GM03348 (cell line): ENCODE results near the gene TRIM73.
"Not testable (repeated sequence)": the region's sequence is repeated elsewhere in the genome, so short reads cannot be mapped to it uniquely, and the experiment has no call there.

Experiments used
- DNase-seq: peaks from one replicate; pipeline ENCODE4 v3.0.0; 2012; ENCODE audit warnings: low spot score

TRIM73 gene

DNA sequence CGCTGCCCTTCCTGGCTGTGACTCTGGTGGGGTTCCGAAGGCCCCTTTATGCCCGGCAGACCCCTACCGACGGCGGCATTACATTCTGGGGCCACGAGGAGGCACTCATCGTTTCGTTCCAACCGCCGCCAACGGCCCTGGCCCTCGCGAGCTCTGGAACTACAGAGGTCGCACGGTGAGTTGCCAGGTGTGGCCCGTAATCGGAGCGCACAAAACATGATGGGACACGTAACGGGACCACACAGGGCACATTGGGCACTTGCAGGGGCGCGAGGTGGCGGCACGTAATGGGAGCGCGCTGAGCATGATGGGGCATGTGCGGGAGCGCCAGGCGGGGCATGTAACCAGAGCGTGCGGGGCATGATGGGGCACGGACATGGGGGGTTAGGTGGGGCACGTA, at the start of gene TRIM73:
Gene TRIM73 (plus strand): TSS at position 301 of the 400 bp plus-strand sequence. CDS start 3,305 bp downstream, outside the sequence.
- DNase-seq, result not testable (repeated sequence)

DNA sequence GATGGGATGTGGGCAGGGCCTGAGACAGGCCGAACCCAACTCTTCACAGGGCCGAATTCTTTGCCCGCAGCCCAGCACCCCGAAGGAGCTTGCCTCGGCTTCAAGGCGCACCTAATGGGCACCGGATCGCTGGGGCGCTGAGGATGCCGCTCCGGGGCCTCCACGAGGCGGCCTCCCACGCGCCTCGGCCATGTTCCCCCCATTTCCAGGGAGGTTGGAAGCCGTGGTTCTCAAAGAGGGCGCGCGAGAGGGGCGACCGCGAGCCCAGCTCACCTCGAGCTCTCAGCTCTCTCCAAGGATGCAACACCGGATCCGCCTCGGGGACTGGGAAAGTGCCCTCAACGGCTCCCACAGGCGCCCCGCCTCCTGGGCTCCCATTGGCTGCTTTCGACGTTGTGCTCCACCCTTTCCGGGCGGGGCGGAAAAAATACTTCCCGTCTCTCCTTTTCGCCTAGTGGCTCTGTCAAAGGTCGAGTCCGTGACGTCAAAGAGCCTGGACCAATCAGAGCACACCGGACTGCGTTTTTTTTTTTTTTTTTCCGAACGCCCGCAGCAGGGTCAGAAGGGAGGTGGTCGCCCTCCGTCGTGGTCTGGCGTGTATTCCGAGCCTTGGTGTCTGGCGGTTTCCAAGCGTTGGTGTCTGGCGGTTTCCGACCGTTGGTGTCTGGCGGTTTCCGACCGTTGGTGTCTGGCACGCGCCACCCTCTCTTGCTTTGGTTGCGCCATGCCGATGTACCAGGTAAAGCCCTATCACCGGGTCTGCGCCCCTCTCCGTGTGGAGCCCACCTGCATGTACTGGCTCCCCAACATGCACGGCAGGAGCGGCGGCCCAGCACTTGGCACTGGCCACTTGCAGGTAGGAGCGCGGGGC, 36.5 kb upstream of the TRIM73 start:
- DNase-seq, result not testable (repeated sequence)

DNA sequence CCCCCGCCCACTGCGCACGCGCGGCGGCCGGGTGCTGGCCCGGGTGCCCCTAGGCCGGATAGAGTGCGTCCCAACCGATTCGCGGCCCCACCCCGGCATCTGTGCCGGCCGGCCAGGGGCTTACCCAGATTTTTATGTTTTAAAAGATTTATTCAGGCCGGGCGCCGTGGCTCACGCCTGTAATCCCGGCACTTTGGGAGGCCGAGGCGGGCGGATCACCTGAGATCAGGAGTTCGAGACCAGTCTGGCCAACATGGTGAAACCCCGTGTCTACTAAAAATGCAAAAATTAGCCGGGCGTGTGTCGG, 35.9 kb upstream of the TRIM73 start:
- not testable (repeated sequence) for DNase-seq

DNA sequence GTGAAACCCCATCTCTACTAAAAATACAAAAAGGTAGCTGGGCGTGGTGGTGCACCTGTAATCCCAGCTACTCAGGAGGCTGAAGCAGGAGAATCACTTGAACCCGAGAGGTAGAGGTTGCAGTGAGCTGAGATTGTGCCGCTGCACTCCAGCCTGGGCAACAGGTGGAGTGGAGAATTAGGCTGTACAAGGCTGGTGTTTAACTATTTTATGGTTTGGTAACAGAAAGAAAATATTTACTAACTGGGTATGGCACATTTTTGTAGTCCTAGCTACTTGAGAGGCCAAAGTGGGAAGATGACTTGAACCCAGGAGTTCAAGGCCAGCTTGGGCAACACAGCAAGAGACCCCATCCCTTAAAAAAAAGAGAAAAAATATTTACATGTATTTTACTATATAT, 31.4 kb upstream of the TRIM73 start:
- not testable (repeated sequence) for DNase-seq

DNA sequence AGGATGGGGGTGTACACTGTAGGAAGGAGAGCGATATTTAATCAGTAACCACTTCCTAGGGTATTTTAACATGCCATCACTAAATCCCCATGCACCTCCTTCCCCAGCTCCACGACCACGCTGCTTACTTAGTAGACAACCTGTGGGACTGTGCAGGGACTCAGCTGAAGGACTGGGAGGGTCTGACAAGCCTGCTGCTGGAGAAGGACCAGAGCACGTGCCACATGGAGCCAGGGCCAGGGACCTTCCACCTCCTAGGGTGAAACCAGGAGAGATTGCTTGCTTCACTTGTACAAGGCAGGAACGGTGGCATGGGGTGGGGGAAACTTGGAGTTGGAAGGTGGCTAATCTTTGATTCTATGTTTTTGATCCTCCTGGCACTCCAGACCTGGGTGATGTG, 28.8 kb upstream of the TRIM73 start:
- not testable (repeated sequence) for DNase-seq

DNA sequence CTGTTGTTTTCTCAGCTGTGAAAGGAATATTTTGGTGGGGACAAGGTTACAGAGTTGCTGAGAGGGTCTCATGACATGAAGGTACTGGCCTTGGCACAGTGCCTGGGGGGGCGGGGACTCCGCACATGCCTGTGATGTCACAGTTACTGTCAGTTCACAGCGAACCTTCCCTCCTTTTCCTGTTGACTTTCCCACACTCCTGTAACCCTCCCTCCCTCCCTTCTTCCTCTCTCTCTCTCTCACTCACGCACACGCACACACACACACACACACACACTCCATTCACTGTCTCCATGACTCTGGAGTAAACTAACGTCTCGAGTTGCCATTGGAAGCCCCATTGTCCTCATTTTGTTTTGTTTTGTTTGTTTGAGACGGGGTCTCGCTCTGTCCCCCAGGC, 28.1 kb upstream of the TRIM73 start:
- not testable (repeated sequence) for DNase-seq

DNA sequence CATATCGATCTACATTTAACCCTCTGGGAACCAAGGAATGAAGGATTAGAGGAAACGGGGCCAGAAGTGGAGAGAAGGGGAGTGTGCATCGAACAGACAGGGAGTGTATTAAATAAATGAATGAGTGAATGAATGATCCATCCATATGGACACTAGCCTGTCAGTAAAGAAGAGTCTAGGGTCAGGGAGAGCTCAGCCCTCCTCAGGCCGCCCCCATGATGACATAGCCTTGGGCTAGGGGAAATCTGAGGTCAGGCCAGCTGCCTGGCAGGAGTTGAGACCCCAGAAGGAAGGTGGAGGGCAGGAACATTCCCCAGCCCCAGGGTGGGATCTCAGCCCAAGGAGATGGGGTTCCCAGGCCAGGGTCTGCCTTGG, 21.3 kb upstream of the TRIM73 start:
- not testable (repeated sequence) for DNase-seq

DNA sequence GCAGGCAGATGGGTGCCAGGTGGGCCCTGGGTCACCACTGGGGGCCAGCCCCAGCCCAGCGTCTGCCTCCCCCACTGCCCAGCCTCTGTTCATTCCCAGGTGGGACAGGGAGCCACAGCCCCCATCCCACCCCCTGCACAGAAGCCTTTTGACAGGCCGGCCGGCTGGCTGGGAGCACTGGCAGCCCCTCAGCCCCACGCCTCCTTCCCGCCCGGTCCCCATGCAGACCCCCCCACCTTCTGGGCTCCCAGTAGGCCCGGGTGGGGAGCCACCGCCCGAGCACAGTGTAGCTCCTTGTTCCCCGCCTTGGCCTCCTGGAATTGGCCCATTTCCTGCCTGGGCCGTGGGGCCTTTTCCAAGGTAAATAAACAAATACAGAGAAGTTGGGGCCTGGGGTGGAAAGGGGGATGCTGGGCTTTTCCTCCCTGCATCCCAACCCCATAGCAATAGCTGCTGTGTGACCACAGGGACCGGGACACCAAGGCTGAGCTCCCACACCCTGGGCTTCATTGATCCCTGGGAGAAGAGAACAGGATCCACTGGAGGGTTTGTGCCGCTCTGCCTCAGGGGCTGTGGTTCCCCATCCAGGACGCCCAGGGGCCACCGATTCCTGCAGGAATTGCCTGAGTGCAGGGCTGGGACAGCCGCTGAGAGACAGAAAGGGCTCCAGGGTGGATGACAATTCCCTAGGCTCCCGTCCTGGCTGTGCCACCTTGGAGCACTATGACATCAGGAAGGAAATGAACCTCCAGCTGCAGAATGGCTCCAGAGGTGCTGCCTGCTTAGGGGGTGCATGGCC, 20.7 kb upstream of the TRIM73 start:
- DNase-seq, result not testable (repeated sequence)

DNA sequence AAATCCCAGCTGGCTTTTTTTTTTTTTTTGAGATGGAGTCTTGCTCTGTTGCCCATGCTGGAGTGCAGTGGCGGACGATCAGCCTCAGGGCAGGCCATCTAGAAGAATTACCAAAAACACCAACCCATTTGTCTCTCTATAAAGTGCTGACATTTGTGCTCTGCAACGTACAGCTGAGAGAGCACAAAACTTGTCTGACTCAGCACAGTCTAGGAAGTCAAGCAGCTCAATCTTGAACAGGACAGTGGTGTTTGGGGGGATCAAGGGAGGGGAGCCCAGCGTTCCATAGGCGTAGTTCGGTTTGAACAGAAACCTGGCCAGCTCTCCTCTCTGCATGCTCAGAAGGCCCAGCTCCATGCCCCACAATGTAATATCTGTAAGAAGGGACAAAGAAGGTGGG, 2.2 kb upstream of the TRIM73 start:
- DNase-seq, result not testable (repeated sequence)

DNA sequence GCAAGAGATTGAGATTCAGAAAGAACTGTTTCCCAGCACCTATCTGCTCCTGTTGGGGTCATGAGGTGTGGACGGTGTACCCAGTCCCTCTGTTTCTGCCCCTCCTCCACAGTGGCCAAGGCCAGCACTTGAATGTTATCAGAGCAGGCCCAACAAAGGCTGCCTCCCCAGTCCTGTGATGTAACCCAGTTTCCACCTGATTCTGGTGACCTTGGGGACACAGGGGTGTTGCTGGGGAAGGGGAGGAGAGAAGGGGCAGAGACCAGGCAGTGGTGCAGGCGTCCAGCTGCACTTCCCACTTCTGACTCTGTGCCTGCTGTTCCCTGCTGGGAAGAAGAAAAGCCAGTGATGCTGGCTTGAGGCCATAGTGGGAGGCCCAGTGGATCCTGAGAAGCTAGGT, 2.4 kb downstream of the TRIM73 start:
- DNase-seq, result not testable (repeated sequence)

DNA sequence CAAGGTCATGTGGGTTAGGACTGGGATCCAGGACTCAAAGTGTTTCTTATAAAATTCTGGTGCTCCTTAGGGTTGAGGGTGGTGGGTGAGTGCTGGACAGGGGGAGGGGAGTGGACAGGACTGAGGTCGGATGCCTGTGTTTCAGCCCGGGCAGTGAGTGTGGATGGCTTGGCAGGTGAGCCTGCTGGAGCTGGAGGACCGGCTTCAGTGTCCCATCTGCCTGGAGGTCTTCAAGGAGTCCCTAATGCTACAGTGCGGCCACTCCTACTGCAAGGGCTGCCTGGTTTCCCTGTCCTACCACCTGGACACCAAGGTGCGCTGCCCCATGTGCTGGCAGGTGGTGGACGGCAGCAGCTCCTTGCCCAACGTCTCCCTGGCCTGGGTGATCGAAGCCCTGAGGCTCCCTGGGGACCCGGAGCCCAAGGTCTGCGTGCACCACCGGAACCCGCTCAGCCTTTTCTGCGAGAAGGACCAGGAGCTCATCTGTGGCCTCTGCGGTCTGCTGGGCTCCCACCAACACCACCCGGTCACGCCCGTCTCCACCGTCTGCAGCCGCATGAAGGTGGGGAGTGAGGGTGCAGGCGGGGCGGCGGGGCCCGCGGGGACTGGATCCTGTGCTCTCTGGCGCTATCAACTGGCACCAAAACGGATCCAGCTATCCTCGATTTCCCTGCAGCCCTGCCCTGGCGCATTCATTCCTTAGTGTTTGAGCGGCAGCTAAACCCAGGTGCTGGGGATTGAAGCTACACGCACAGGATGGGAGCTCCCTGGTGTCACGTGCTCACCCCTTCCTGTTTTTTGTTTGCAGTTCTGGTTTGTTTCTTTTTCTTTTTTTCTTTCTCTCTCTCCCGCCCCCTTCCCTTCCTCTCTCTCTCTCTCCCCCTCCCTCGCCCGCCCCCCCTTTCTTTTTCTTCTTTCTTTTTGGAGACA, 3.6 kb downstream of the TRIM73 start:
- DNase-seq, result not testable (repeated sequence)

DNA sequence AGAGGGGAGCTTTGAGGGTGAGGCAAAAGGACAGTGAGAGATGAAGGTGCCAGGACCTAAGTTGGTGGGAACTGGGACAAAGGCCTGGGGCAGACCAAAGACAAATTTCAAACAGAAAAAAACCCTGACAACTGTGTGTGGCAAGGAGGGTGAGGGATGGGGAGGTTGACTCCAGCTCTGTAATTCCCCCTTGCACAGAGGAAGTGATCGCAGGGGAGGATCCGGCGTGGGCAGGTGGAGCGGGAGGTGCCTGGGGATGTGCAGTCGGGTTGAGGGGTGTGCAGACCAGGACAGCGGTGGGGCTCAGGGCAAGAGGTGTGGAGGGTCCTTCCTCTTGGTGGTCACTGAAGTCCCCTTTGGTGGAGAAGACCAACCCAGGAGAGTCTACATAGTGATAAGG, 5.1 kb downstream of the TRIM73 start:
- DNase-seq, result not testable (repeated sequence)

DNA sequence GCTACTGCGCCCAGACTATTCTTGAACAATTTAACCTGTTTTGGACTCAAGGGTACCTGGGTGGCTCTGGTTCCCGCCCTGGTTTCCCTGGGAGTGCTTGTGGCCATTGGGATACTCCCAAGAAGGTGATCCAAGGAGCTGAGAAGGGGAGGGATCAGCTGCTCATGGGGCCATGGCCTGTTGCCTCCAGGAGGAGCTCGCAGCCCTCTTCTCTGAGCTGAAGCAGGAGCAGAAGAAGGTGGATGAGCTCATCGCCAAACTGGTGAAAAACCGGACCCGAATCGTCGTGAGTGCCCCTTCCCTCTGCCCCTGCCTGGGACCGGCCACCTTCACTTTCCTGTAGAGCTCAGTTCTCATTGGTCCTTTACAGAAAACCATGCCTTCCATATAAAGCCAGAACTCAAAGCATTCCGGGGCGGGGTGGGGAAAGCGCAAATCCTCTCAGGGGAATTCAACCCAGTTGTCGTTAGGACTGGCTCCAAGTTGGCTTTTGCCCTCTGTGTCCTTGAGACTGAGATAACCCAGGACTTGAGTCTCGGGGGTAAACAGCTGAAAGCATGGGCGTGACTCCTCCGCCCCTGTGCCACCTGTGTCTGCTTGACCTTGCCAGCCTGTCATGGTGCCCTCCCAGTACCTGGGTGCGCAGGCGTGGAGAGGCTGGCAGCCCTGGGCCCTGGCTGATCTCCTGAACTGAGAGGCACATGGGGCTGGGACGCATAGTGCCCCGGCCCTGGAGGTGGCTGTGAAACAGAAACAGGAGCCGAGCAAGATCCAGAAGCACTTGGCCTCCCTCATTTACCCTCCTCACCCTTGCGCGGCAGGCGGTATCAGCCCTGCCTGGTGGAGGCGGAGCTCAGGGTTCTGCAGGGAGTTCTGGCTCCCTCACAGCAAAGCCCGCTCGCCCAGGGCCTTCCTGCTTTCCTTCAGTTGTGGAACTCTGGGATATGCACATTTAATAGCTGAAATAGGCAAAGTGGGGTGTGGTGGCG, 8.3 kb downstream of the TRIM73 start:
- not testable (repeated sequence) for DNase-seq

DNA sequence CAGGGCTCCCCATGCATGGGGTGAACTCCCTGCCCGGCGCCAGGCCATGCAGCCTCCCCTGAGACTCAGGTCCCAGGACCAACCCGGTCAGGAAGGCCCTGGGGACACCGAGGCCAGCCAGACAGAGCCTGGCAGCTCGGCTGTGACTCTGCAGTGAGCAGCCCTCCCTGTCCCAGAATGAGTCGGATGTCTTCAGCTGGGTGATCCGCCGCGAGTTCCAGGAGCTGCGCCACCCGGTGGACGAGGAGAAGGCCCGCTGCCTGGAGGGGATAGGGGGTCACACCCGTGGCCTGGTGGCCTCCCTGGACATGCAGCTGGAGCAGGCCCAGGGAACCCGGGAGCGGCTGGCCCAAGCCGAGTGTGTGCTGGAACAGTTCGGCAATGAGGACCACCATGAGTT, 9.2 kb downstream of the TRIM73 start:
- DNase-seq, result not testable (repeated sequence)

DNA sequence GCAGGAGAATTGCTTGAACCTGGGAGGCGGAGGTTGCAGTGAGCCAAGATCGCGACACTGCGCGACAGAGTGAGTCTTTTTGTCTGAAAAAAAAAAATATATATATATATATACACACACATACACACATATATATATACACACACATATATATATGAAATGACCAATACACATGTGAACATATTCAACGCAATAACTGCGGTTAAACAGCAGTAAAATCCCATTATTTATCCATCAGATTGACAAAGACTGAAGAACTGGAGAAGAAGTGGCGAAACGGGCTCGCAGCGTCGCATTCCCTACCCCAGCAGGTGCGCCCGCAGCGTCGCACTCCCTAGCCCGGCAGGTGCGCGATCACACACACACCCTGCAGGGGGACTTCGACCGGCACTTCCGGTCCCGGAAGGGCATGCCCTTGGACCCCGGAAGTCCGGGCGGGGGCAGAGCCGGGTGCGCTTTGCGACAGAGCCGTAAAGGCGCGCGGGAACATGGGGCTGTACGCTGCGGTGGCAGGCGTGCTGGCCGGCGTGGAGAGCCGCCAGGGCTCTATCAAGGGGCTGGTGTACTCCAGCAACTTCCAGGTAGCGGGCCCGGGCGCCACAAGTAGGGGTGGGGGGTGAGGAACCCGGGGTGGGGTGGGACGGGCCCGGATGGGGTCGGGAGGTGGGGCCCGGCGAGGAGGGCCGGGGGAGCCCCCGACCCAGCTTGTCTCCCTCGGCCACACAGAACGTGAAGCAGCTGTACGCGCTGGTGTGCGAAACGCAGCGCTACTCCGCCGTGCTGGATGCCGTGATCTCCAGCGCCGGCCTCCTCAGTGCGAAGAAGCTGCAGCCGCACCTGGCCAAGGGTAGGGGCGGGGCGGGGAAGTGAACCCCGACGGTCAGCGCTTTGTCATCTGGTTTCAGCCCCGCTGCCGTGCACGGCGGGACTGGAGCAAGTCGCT, 14.7 kb downstream of the TRIM73 start:
- not testable (repeated sequence) for DNase-seq

DNA sequence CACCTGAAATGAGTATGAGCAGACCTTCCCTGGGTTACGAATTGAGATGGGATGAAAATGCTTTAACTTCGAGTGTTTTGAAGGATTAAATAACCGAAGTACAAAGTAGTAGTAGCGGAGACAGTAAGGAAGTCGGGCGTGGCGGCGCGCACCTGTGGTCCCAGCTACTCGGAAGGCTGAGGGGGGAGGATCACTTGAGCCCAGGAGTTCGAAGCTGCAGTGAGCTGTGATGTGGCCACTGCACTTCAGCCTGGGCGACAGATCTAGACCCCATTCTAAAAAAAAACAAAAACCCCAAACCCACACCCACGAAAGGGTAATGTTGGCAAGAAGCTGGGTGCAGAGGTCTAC, 15.4 kb downstream of the TRIM73 start:
- not testable (repeated sequence) for DNase-seq

DNA sequence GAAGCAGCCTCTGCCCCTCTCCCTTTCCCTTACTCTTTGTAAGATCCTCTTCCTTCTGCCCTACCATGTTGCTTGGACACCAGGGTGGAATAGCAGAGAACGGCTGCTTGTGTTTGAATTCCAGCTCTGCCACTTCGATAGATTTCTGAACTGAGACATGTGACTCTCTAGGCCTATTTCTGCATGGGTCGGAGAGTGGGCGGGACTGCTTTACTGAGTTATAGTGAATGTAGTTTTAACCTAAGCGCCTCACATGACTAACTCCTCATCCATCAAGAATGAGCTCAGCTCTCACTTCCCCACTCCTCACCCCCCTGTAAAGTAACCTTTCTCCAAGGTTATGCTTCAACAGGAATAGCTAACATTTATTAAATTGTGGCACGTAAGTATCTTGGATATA, 18.8 kb downstream of the TRIM73 start:
- not testable (repeated sequence) for DNase-seq

DNA sequence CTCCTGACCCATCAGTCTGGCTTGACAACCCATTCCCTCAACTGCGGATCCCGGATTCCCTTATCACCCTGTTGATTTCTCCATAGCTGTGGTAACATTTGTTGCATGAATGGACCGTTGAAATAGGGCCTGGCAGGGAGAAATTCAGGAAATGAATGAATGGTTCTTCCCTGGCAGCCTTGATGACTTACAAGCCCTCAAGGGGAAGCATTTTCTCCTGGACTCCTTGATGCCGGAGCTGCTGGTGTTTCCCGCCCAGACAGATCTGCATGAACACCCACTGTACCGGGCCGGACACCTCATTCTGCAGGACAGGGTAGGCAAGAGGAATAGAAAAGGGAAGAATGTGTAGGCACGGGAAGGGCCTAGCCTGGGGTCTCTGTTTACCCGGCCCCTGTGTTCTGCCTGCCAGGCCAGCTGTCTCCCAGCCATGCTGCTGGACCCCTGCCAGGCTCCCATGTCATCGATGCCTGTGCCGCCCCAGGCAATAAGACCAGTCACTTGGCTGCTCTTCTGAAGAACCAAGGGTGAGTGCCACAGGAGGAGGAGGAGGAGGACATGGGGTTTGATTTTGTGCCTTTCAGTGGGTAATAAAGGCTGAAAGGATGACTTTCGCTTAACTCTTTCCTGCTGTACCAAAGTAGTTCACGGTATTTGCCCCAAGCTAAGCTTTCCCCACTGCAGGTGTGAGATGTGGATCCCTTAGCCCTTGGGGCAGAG, 19.4 kb downstream of the TRIM73 start:
- not testable (repeated sequence) for DNase-seq

DNA sequence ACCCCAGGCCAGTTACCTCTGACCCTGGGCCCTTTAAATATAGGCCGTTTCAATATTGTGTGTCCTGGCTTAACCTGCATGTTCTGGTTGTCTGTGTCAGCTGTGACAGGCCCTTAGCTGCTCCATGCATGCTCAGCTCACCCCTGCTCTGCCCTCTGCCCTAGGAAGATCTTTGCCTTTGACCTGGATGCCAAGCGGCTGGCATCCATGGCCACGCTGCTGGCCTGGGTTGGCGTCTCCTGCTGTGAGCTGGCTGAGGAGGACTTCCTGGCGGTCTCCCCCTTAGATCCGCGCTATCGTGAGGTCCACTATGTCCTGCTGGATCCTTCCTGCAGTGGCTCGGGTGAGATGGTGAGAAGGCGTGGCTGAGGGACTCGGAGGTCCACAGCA, 20.0 kb downstream of the TRIM73 start:
- not testable (repeated sequence) for DNase-seq
